Adrenal gland (tissue), 5 donors: Measurements from ENCODE around the gene PRICKLE1.

ENCODE experiments used
- CTCF ChIP-seq, 6 experiments: fragments of 450-650 bp in 4 of 6; fragments of 200-600 bp in 2 of 6; sonication (generic) in 1 of 6; IDR thresholded peaks; 1 replicate in 5 of 6; 2 replicates in 1 of 6; pipeline versions ENCODE4 v1.5.1 to v1.8.0; 2016 to 2021; ENCODE audit warnings: antibody characterized with exemption in 6 of 6, mild to moderate bottlenecking in 2 of 6, moderate library complexity in 1 of 6
- POLR2A ChIP-seq, 2 donors: fragments of 450-650 bp; IDR thresholded peaks; one replicate each; pipeline ENCODE4 v1.6.1; 2017; ENCODE audit warnings: antibody characterized with exemption in 2 of 2, mild to moderate bottlenecking in 2 of 2, moderate library complexity in 1 of 2
- donor health status: DM: no; HTN: no; CAD: no.

- no peak for TF ChIP-seq CTCF (IDR thresholded peaks at IDR 0.05)
- no peak for TF ChIP-seq POLR2A (IDR thresholded peaks at IDR 0.05)
Measured at GRCh38 chr12:42442311-42442759, 147.2 kb downstream of the PRICKLE1 start.
